NT2/D1 (cell line): ENCODE data around the gene ULK4.

Experiments
- YY1 ChIP-seq: IDR thresholded peaks from 2 replicates; pipeline ENCODE4 v1.6.1; 2011; ENCODE audit not compliant: insufficient read length, insufficient read depth
- ZNF274 ChIP-seq: IDR thresholded peaks from 2 replicates; pipeline ENCODE4 v1.6.1; 2011; ENCODE audit warnings: mild to moderate bottlenecking, low read depth, low read length

- TF ChIP-seq YY1 (no peak), ZNF274 (no peak)
Observed at GRCh38 chr3:41629986-41630385, 331.9 kb downstream of the ULK4 start.
